Left renal pelvis (tissue), 4 donors: Measurements from ENCODE around the gene TRPM7. TPM values are rescaled to one million over a fixed set of nuclear protein-coding genes. Genes with fewer than 3 reads are reported as not detected.
A peak's percentile ranks its signal among the peaks of the same experiment; 100 is the strongest.
"Not testable (repeated sequence)": the region's sequence is repeated elsewhere in the genome, so short reads cannot be mapped to it uniquely, and the experiment has no call there.

Source experiments
- DNase-seq, 4 donors: peaks; one replicate each; pipeline ENCODE4 v3.0.0-alpha.2; 2013; ENCODE audit warnings: low read depth in 4 of 4, low spot score in 3 of 4
- polyA plus RNA-seq, 4 donors: library from polyadenylated mRNA; unstranded; fragments of 120-200 nt; gene quantifications; one replicate each; pipeline ENCODE4 v1.2.1, GENCODE V29; 2013; ENCODE audit not compliant: insufficient read length in 4 of 4

TRPM7 gene
- polyA plus RNA-seq, 4 donors = 30.4 to 52.8 (median 48.0) TPM

GRCh38 chr15:50675535-50676144 lies 11.0 kb downstream of the TRPM7 start:
- DNase-seq = peak in 2 of 4 donors; percentile 16 to 33

- DNase-seq = no peak
Observed at GRCh38 chr15:50670115-50670514, 16.5 kb downstream of the TRPM7 start.

DNA sequence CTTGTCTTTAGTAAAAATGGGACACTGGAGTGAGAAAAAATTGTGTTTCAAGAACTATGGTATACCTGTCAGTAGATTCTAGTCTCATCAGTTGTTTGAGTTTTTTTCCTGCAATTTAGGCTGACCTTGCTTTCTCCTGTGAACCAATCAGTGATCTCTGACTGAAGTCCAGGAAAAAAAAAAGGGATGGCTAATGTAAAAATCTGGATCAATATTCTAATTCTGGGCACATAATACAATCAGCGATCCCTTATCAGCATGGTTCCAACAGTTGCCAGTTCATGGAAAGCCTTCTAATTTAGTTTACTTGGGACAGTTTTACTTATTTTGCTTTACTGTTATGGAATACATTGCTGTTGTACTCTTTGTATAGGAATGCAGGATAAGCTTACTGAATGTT lies 17.0 kb downstream of the TRPM7 start:
- no peak for DNase-seq

DNA sequence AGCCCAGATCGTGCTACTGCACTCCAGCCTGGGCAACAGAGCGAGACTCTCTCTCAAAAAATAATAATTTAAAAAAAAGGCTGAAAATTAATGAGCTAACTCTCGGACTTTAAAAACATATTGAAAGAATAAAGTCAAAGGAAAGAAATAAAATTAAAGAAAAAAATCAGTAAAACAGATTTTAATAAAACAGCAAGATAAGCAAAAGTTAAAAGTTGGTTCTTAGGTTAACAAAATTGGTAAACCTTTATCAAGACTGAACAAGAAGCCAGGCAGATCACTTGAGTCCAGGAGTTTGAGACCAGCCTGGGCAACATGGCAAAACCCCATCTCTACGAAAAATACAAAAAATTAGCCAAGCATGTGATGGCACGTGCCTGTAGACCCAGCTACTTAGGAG lies 20.7 kb downstream of the TRPM7 start:
- DNase-seq = no peak

DNA sequence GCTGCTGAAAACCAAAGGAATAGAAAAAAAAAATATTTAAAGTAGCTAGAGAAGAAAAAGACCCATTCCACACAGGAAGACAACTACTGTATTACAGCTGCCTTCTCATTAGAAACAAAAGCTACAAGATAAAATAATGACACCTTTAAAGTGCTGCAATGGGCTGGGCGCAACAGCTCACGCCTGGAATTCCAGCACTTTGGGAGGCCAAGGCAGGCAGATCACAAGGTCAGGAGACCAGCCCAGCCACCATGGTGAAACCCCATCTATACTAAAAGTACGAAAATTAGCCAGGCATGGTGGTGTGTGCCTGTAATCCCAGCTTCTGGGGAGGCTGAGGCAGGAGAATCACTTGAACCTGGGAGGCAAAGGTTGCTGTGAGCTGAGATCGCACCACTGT lies 31.0 kb downstream of the TRPM7 start:
- DNase-seq = no peak

- DNase-seq = no peak
Observed at GRCh38 chr15:50653156-50653743, 33.3 kb downstream of the TRPM7 start.

- no peak for DNase-seq
Observed at GRCh38 chr15:50652671-50653070, 33.9 kb downstream of the TRPM7 start.

DNA sequence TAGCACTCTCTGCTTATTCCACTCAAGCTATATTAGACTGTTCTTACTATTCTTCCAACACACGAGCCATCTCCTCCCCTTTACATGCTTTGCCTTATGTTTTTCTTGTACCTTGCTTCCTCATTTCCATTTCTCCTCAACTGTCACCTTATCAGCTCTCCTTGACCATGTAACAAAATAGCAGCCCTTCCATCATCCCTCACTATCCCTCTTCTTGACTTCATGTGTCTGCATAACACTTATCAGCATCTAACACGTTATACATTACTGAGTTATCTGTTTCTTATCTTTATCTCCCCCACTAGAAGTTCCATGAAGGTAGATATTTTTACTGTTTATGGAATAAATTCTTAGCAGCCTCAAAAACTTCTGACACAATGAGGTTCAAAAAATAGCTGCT lies 45.3 kb downstream of the TRPM7 start:
- no peak for DNase-seq

DNA sequence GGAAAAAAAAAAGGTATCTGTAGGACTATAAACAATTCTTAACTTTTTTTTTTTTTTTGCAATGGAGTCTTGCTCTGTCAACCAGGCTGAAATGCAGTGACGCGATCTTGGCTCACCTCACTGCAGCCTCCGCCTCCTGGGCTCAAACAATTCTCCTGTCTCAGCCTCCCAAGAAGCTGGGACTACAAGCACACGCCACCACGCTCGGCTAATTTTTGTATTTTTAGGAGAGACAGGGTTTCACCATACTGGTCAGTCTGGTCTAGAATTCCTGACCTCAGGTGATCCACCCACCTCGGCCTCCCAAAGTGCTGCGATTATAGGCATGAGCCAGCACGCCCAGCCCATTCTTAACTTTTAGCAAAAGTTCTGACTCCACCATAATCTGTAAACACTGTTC lies 50.5 kb downstream of the TRPM7 start:
- no peak for DNase-seq

- DNase-seq = no peak
Observed at GRCh38 chr15:50633653-50634052, 52.9 kb downstream of the TRPM7 start.

GRCh38 chr15:50628421-50628820 lies 58.2 kb downstream of the TRPM7 start:
- no peak for DNase-seq

GRCh38 chr15:50627351-50628055 lies 59.1 kb downstream of the TRPM7 start:
- no peak for DNase-seq

DNA sequence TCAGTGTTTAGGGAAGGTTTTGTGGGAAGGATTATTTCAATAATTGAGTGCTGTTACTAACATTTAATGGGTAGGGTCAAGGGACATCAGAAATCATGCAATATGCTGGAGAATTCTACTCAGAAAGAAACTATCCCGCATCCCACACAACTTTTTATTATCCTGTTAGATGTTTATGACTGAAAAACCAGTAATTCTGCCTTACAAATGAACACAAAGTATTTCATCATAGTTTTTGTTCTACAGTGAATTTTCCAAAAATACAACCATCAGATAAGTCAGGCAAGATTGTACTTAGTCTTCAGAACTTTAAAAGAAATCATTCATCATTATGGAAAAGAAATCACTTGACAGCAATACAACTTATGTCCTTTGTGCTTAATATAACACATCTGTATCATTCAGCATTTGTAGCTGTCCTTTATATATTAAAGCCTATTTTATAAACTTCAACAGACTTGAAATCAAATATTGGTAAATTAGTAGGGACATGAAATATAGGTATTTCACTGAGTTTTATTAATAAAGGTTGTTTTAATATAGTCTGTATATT lies 61.9 kb downstream of the TRPM7 start:
- peak in 3 of 4 donors; percentile 16 to 19 (median 17) for DNase-seq

GRCh38 chr15:50622361-50622943 lies 64.1 kb downstream of the TRPM7 start:
- not testable (repeated sequence) for DNase-seq

GRCh38 chr15:50616960-50617359 lies 69.6 kb downstream of the TRPM7 start:
- DNase-seq = not testable (repeated sequence)

DNA sequence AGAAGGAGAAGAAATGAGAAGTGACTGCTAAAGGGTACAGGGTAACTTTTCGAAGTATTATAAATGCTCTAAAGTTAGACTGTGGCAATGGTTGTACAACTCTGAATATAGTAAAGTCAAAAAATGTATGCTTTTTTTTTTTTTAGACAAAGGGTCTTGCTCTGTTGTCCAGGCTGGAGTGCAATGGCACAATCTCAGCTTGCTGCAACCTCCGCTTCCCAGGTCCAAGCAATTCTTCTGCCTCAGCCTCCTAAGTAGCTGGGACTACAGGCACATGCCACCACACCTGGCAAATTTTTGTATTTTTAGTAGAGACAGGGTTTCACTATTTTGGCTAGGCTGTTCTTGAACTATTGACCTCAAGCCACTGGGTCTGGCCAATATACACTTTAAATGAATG lies 70.0 kb downstream of the TRPM7 start:
- DNase-seq = not testable (repeated sequence)

- DNase-seq = no peak
Observed at GRCh38 chr15:50613600-50613999, 73.0 kb downstream of the TRPM7 start.

DNA sequence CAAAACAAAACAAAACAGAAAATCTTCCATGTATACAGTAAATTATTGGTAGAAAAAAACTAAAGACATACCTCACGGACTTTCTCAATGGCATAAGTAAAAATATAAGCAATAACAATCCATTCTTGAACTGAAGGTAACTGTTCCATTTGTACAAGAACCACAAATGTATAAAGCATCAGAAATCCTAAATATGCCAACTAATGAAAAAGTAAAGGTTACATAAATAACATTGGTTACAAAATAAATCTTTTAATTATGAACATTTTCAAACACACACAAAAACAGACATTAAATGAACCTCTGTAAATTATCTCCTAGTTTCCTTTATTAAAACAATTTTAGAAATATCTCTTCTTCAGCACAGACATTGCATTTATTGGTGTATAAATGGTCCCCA lies 79.5 kb downstream of the TRPM7 start:
- DNase-seq = no peak

- no peak for DNase-seq
Observed at GRCh38 chr15:50605462-50605861, 81.1 kb downstream of the TRPM7 start.

DNA sequence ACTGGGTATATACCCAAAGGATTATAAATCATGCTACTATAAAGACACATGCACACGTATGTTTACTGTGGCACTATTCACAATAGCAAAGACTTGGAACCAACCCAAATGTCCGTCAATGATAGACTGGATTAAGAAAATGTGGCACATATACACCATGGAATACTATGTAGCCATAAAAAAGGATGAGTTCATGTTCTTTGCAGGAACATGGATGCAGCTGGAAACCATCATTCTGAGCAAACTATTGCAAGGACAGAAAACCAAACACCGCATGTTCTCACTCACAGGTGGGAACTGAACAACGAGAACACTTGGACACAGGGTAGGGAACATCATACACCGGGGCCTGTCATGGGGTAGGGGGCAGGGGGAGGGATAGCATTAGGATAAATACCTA lies 84.6 kb downstream of the TRPM7 start:
- DNase-seq = not testable (repeated sequence)

GRCh38 chr15:50594311-50594710 lies 92.3 kb downstream of the TRPM7 start:
- DNase-seq = no peak
